ENCODE results near the gene PABPC1L2B.
"Not testable (repeated sequence)": the region's sequence is repeated elsewhere in the genome, so short reads cannot be mapped to it uniquely, and the experiment has no call there.

The PABPC1L2B gene

DNA sequence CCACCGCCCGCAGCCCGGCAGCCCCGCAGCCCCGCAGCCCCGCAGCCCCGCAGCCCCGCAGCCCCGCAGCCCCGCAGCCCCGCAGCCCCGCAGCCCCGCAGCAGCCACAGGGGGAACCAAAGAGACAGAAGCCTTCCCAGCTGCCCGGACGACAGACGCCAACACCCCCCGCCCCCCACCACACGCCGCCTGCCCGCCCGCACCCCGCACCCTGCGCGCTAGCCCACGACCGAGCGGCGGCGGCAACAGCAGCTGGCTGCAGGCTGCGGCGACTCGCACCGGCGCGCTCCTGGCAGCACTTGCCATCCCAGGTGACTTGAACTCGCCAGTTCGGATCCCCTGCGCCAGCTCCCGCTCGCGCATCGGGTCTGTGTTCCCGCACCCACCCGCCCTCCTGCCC lies at the start of gene PABPC1L2B:
PABPC1L2B (plus strand) TSS at position 207 of the 400 bp plus-strand sequence. CDS start 704 bp downstream, outside the sequence.
- in situ Hi-C loops (cut with MboI; ENCODE audit: low sequenced_read_pairs) = not testable (repeated sequence)

GRCh38 chrX:72959971-72960370 lies 42.8 kb upstream of the PABPC1L2B start:
- in situ Hi-C loops (cut with MboI; ENCODE audit: low sequenced_read_pairs) = not testable (repeated sequence)

DNA sequence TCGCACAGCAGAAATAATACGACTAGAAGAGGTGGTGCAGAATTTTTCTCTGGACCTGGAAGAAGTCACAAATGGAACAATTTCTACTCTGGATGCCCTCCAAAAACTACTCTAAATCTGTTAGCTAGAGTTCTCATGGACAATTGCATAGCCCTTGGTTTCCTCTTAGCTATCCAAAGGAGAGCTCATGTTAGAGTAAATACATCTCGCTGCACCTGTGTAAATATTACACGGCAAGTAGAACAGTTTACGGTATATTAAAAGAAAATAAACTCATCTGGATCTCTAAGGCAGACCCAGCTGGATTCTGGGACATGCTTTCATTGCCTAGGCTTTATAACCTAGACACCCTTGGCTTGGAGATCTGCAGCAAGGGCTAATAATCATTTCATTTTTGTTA lies 30.9 kb upstream of the PABPC1L2B start:
- in situ Hi-C loops (cut with MboI; ENCODE audit: low sequenced_read_pairs) = not testable (repeated sequence)

DNA sequence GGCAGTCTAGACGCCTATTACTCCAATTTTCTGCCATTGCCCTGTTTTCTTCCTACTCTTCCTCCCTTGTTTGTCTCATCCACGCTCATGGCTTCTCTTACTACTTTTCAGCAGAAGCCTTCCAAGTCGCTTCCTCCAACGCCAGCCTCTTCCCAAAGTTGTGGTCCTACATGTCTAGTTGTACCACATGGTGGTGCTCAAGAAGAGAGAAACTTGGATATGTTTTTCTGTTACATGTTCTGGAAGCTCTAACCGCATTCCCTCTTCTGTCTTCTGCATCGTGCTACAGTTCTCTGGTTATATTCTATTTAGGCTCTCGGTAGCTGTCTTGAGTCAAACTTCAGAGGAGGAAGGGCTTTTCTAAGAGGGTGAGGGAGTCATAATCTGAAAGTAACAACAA lies 27.9 kb upstream of the PABPC1L2B start:
- in situ Hi-C loops (cut with MboI; ENCODE audit: low sequenced_read_pairs) = not testable (repeated sequence)

DNA sequence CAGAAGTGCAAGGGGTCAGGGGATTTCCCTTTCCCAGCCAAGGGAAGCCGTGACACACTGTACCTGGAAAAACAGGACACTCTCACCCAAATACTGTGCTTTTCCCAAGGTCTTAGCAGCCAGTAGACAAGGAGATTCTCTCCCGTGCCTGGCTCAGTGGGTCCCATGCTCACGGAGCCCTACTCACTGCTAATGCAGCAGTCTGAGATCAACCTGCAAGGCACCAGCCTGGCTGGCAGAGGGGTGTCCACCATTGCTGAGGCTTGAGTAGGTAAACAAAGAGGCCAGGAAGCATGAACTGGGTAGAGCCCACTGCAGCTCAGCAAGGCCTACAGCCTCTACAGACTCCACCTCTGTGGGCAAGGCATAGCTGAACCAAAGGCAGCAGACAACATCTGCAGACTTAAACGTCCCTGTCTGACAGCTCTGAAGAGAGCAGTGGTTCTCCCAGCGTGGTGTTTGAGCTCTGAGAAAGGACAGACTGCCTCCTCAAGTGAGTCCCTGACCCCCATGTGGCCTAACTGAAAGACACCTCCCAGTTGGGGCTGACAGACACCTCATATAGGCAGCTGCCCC lies 21.8 kb upstream of the PABPC1L2B start:
- in situ Hi-C loops (cut with MboI; ENCODE audit: low sequenced_read_pairs) = not testable (repeated sequence)

- in situ Hi-C loops (cut with MboI; ENCODE audit: low sequenced_read_pairs) = not testable (repeated sequence)
Measured at GRCh38 chrX:73004032-73004431, 1.3 kb downstream of the PABPC1L2B start.

GRCh38 chrX:73021361-73022092 lies 18.8 kb downstream of the PABPC1L2B start:
- in situ Hi-C loops (cut with MboI; ENCODE audit: low sequenced_read_pairs) = no loop called here

GRCh38 chrX:73022093-73022445 lies 19.3 kb downstream of the PABPC1L2B start:
- in situ Hi-C loops (cut with MboI; ENCODE audit: low sequenced_read_pairs) = not testable (repeated sequence)

DNA sequence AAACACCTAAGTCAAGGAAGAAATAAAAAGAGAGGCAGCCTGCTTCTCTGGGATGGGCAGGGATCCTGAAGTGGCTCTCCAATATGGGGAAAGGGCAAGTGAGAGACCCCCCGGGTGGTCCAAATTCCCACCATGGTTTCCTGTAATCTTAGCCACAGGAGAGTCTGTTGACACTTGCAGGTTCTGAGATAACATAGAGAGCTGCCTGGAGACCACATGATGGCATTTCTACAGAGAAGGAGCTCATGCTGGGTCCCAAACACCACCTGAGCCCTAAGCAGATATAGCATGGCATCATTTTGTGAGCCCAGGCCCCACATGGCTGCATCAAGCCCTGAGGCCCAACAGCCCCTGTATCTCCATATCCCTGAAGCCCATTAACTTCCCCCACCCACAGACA lies 26.1 kb downstream of the PABPC1L2B start:
- in situ Hi-C loops (cut with MboI; ENCODE audit: low sequenced_read_pairs) = no loop called here
